ENCODE data around the gene KCNJ16.
A peak's percentile ranks its signal among the peaks of the same experiment; 100 is the strongest.

KCNJ16 gene

GRCh38 chr17:70123193-70123592 lies 48.2 kb downstream of the KCNJ16 start:
- H3K4me2 ChIP-seq = peak overlapping the region; percentile 50 to 76 (median 66)
- no peaks in the 10 kb centered on the region for H4K20me1 ChIP-seq
- peak overlapping the region in 4 of 11 experiments; percentile 26 to 61 (median 41); a peak in 7 of 22 replicates for H3K27ac ChIP-seq
- peaks cover 0 to 45% (median 23%) of the 10 kb centered on the region in 11 experiments; a peak in 20 of 22 replicates for H3K9me3 ChIP-seq (replicated peaks in 1 of 11)
- peaks cover 0 to 38% (median 13%) of the 10 kb centered on the region in 11 experiments; a peak in 14 of 22 replicates for H3K36me3 ChIP-seq
- H3K27me3 ChIP-seq = no peaks in the 10 kb centered on the region
- no peak for TF ChIP-seq Cebpa-rat (IDR thresholded peaks at IDR 0.05)
- H3K4me3 ChIP-seq = no peak overlapping the region
- 0 out of 22 replicates have a peak overlapping the region, but pooled peaks of 1 of the 11 experiments have one; percentile 33 for H3K9ac ChIP-seq
- H3K4me1 ChIP-seq = peaks cover 64 to 76% (median 68%) of the 10 kb centered on the region in 10 experiments

DNA sequence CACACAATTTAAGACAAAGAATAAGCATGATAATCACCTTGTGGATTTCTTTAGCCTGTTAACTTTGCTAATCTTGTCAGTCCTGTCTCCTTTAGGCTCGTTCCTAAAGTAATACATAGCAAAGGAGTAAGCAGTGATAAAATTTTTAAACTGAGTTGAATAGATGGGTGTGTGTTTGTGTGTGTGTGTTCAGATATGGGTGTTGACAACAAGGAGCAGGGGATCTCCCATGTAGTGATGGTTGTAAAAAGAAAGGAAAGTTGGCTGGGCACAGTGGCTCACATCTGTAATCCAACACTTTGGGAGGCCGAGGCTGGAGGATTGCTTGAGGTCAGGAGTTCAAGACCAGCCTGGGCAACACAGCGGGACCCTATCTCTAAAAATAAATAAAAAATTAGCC lies 49.7 kb downstream of the KCNJ16 start:
- peak overlapping the region in 3 of 11 experiments; percentile 3 to 61 (median 38); a peak in 3 of 22 replicates for H3K27ac ChIP-seq
- no peaks in the 10 kb centered on the region for H3K27me3 ChIP-seq
- no peak for TF ChIP-seq Cebpa-rat (IDR thresholded peaks at IDR 0.05)
- peaks cover 56 to 66% (median 60%) of the 10 kb centered on the region in 10 experiments for H3K4me1 ChIP-seq
- no peak overlapping the region for H3K9ac ChIP-seq
- peaks cover 0 to 39% (median 23%) of the 10 kb centered on the region in 11 experiments; a peak in 14 of 22 replicates for H3K36me3 ChIP-seq
- peak overlapping the region; percentile 47 to 76 (median 65) for H3K4me2 ChIP-seq
- no peaks in the 10 kb centered on the region for H4K20me1 ChIP-seq
- peaks cover 8 to 40% (median 33%) of the 10 kb centered on the region in 11 experiments for H3K9me3 ChIP-seq (replicated peaks in 1 of 11)
- H3K4me3 ChIP-seq = no peak overlapping the region

- Histone ChIP-seq H3K4me1 (peaks cover 30 to 46% (median 34%) of the 10 kb centered on the region in 10 experiments), H3K4me2 (no peak overlapping the region), H3K36me3 (peaks cover 0 to 55% (median 29%) of the 10 kb centered on the region in 11 experiments; a peak in 16 of 22 replicates), H3K27ac (no peak overlapping the region), H3K9me3 (replicated peaks in 1 of 11) (peaks cover 15 to 52% (median 42%) of the 10 kb centered on the region in 11 experiments), H3K4me3 (peak overlapping the region in 1 of 10 experiments; percentile 2; a peak in 1 of 20 replicates), H3K27me3 (no peaks in the 10 kb centered on the region), H4K20me1 (no peaks in the 10 kb centered on the region), H3K9ac (no peak overlapping the region)
- no peak for TF ChIP-seq Cebpa-rat (IDR thresholded peaks at IDR 0.05)
Observed at GRCh38 chr17:70127221-70127873, 52.3 kb downstream of the KCNJ16 start.

GRCh38 chr17:70128727-70129238 lies 53.8 kb downstream of the KCNJ16 start:
- Histone ChIP-seq H3K36me3 (peaks cover 0 to 67% (median 36%) of the 10 kb centered on the region in 11 experiments; a peak in 16 of 22 replicates), H3K4me3 (no peak overlapping the region), H3K4me2 (no peak overlapping the region), H3K27me3 (no peaks in the 10 kb centered on the region), H3K27ac (no peak overlapping the region), H3K9ac (no peak overlapping the region), H4K20me1 (no peaks in the 10 kb centered on the region), H3K4me1 (peaks cover 15 to 32% (median 20%) of the 10 kb centered on the region in 10 experiments), H3K9me3 (replicated peaks in 1 of 11) (peaks cover 17 to 60% (median 52%) of the 10 kb centered on the region in 11 experiments)
- no peak for TF ChIP-seq Cebpa-rat (IDR thresholded peaks at IDR 0.05)

- no peak overlapping the region for H3K27ac ChIP-seq
- no peak for TF ChIP-seq Cebpa-rat (IDR thresholded peaks at IDR 0.05)
- H3K9me3 ChIP-seq (replicated peaks in 1 of 11) = peaks cover 17 to 60% (median 52%) of the 10 kb centered on the region in 11 experiments
- peak overlapping the region in 1 of 11 experiments; percentile 8; a peak in 1 of 22 replicates for H3K4me2 ChIP-seq
- H3K36me3 ChIP-seq = peaks cover 0 to 69% (median 36%) of the 10 kb centered on the region in 11 experiments; a peak in 16 of 22 replicates
- no peak overlapping the region for H3K4me3 ChIP-seq
- H3K9ac ChIP-seq = no peak overlapping the region
- H4K20me1 ChIP-seq = no peaks in the 10 kb centered on the region
- H3K4me1 ChIP-seq = peaks cover under 1 to 27% (median 8%) of the 10 kb centered on the region in 10 experiments; a peak in 16 of 20 replicates
- H3K27me3 ChIP-seq = no peaks in the 10 kb centered on the region
Observed at GRCh38 chr17:70130289-70130688, 55.3 kb downstream of the KCNJ16 start.

GRCh38 chr17:70132505-70132904 lies 57.5 kb downstream of the KCNJ16 start:
- H3K4me1 ChIP-seq = peaks cover 9 to 37% (median 18%) of the 10 kb centered on the region in 10 experiments
- no peaks in the 10 kb centered on the region for H3K27me3 ChIP-seq
- H4K20me1 ChIP-seq = no peaks in the 10 kb centered on the region
- H3K27ac ChIP-seq = no peak overlapping the region
- peaks cover 17 to 45% (median 38%) of the 10 kb centered on the region in 11 experiments for H3K9me3 ChIP-seq (replicated peaks in 1 of 11)
- peaks cover 0 to 52% (median 29%) of the 10 kb centered on the region in 11 experiments; a peak in 16 of 22 replicates for H3K36me3 ChIP-seq
- no peak overlapping the region for H3K4me3 ChIP-seq
- H3K9ac ChIP-seq = no peak overlapping the region
- no peak for TF ChIP-seq Cebpa-rat (IDR thresholded peaks at IDR 0.05)
- no peak overlapping the region for H3K4me2 ChIP-seq

GRCh38 chr17:70134042-70134441 lies 59.0 kb downstream of the KCNJ16 start:
- H3K4me2 ChIP-seq = no peak overlapping the region
- H3K27ac ChIP-seq = no peak overlapping the region
- peaks cover 0 to 37% (median 16%) of the 10 kb centered on the region in 11 experiments; a peak in 16 of 22 replicates for H3K36me3 ChIP-seq
- H4K20me1 ChIP-seq = no peaks in the 10 kb centered on the region
- peaks cover 21 to 52% (median 34%) of the 10 kb centered on the region in 10 experiments for H3K4me1 ChIP-seq
- H3K9ac ChIP-seq = no peak overlapping the region
- TF ChIP-seq Cebpa-rat (IDR thresholded peaks at IDR 0.05) = no peak
- H3K9me3 ChIP-seq (replicated peaks in 1 of 11) = peaks cover 10 to 30% (median 22%) of the 10 kb centered on the region in 11 experiments
- H3K4me3 ChIP-seq = no peak overlapping the region
- H3K27me3 ChIP-seq = no peaks in the 10 kb centered on the region

- no peaks in the 10 kb centered on the region for H3K27me3 ChIP-seq
- H4K20me1 ChIP-seq = no peaks in the 10 kb centered on the region
- H3K4me3 ChIP-seq = no peak overlapping the region
- no peak overlapping the region for H3K27ac ChIP-seq
- TF ChIP-seq Cebpa-rat (IDR thresholded peaks at IDR 0.05) = no peak
- H3K9me3 ChIP-seq (replicated peaks in 1 of 11) = peaks cover 9 to 26% (median 18%) of the 10 kb centered on the region in 11 experiments; a peak in 20 of 22 replicates
- peaks cover 21 to 59% (median 38%) of the 10 kb centered on the region in 10 experiments for H3K4me1 ChIP-seq
- no peak overlapping the region for H3K9ac ChIP-seq
- H3K4me2 ChIP-seq = peak overlapping the region in 1 of 11 experiments; percentile 13; a peak in 1 of 22 replicates
- H3K36me3 ChIP-seq = peaks cover 0 to 32% (median 15%) of the 10 kb centered on the region in 11 experiments; a peak in 16 of 22 replicates
Observed at GRCh38 chr17:70134777-70135176, 59.8 kb downstream of the KCNJ16 start.

- no peaks in the 10 kb centered on the region for H4K20me1 ChIP-seq
- peaks cover 21 to 65% (median 44%) of the 10 kb centered on the region in 10 experiments for H3K4me1 ChIP-seq
- H3K27ac ChIP-seq = peak overlapping the region in 2 of 11 experiments; percentile 63 to 74; a peak in 2 of 22 replicates
- no peaks in the 10 kb centered on the region for H3K27me3 ChIP-seq
- H3K4me2 ChIP-seq = peak overlapping the region in 8 of 11 experiments; percentile 76 to 95 (median 85); a peak in 12 of 22 replicates
- H3K9ac ChIP-seq = no peak overlapping the region
- peaks cover 9 to 22% (median 18%) of the 10 kb centered on the region in 11 experiments; a peak in 20 of 22 replicates for H3K9me3 ChIP-seq (replicated peaks in 1 of 11)
- H3K4me3 ChIP-seq = no peak overlapping the region
- no peak for TF ChIP-seq Cebpa-rat (IDR thresholded peaks at IDR 0.05)
- peaks cover 0 to 26% (median 15%) of the 10 kb centered on the region in 11 experiments; a peak in 16 of 22 replicates for H3K36me3 ChIP-seq
Observed at GRCh38 chr17:70136131-70136530, 61.1 kb downstream of the KCNJ16 start.

All from BLaER1 treated with 17β-estradiol and CSF1 and Interleukin-3, amounts not matched to agents 10 nM and 100 nM (cell line).